Activated CD4-positive, alpha-beta T cell treated with anti-CD3 and anti-CD28 coated beads, Interleukin-10, Interleukin-2, amounts not matched to agents 100 ng/mL and 50 ng/mL, durations not matched to agents 16 hours and 8 hours (primary cell): ENCODE results near the gene STAG3.

Experiments used
- DNase-seq: peaks from one replicate; pipeline ENCODE4 v3.0.0-alpha.2; 2020

STAG3 gene

GRCh38 chr7:100154651-100155491 is 22.8 kb upstream of the STAG3 start:
- no peak for DNase-seq

- no peak for DNase-seq
Measured at GRCh38 chr7:100155553-100156317, 22.0 kb upstream of the STAG3 start.

- no peak for DNase-seq
Measured at GRCh38 chr7:100156331-100157068, 21.2 kb upstream of the STAG3 start.

DNA sequence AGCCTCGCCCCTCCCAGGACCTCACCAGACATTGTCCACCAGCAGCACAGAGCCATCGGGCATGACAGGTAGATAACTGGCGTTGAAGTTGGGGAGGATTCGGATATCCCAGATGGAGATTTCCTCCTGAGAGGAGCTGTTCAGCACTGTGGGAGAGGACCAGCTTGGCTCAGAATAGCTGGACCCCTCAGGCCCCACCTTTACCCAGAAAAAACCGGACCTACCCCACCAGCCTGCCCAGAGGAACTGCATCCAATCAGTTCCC is 20.7 kb upstream of the STAG3 start:
- DNase-seq = no peak

DNA sequence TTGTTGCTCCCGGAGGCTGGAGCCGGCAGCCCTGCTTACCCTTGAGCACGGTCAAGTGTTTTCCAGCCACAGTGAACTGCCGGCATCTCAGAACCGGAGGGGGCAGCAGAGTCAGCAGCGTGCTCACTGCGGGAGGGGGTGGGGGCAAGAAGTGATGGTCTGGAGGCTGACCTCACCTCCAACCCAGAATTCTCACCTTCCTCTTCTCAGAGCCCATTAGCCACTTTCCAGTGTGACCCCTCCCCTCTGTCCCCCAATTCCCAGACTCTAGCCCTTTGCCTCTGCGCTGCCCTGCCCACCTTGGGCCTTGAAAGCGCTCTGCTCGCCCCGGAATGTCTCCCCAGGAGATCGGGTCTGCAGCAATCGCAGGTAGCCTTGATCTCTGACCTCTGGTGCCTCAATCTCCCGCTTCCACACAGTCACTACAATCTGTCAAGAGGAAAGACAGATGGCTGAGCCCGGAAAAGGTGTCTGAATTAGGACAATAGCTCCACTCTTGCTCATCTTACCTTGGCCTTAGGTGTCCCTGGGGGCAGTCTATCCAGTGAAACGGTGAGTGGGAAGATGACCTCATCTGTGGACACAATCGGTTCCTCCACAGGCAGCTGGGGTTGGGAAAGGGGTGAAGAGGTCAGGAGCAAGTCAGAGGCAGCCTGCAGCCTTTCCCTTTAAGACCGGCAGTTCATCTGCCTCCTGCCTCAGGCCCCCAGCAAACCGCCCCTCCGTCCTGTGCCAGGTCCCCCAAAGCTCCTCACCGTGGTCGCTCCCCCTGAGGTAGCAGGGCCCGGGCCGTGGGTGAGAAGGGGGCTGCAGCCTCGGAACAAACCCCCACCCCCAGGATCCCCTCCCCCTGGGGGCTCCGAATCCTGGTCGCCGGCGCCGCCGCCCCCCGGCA is 20.1 kb upstream of the STAG3 start:
- DNase-seq = no peak

- peak; percentile 93 for DNase-seq
Measured at GRCh38 chr7:100158229-100159098, 19.3 kb upstream of the STAG3 start, which contains the start of gene TRAPPC14. TRAPPC14 (minus strand) TSS chr7:100158723; CDS start chr7:100158499, 224 bp downstream.

DNA sequence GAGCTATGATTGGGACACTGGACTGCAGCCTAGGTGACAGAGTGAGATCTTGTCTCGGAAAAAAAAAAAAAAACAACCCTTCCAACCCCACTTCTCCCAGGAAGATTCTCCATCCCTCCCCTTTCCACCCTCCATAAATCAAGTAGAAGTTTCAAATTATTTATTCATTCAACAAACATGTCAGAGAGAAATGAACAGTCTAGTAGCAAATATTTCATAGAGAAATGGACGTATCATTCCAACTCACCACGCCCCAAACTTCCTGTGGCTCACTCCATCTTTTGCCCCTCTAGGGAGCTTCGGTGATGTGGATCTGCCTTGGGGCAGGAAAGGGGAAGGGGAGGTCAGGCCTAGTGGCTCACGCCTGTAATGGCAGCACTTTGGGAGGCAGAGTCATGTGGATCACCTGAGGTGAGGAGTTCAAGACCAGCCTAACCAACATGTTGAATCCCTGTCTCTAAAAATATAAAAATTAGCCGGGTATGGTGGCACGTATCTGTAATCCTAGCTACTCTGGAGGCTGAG is 18.6 kb upstream of the STAG3 start:
- no peak for DNase-seq

GRCh38 chr7:100160067-100160466 is 17.7 kb upstream of the STAG3 start:
- no peak for DNase-seq

DNA sequence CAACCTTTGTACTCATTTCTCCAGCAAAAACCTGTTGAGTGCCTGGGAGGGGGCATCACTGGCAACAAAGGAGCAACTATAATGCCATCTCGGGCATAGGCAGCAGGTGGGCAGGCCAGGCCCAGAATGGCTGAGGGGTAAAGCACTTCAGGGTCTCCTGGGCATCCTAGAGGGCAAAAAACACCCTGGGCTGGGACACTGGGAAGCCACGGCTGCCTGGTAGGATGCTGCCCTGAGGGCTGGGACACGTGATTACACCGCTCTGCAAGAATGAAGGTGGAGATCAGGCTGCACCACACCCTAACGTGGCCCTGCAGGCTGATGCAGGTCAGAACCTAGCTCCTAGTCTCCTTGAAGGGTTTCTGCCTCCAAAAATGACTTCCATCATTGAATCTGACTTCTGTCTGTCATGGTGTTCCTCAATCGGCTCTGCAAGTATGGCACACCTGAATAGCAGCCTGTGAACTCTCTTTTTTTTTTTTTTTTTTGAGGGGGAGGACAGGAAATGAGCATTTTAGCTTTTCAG is 14.6 kb upstream of the STAG3 start:
- no peak for DNase-seq

DNA sequence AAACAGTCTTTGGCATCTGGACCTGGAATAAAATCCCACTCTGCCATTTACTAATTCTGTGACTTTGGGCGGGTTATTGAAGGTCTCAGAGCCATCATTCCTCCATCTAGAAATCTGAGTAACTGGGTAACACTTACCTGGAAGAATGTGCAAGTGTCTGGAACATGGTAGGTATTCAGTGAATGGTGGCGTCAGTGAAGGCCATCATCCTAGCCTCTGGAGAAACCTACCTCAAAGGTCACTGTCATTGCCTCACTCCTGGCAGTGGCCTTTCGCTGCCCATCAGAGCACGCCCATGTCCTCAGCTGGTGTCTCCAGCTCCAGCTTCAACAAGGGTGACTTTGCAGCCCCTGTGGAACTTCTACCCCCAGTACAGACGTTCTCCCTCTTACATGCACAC is 13.8 kb upstream of the STAG3 start:
- no peak for DNase-seq

DNA sequence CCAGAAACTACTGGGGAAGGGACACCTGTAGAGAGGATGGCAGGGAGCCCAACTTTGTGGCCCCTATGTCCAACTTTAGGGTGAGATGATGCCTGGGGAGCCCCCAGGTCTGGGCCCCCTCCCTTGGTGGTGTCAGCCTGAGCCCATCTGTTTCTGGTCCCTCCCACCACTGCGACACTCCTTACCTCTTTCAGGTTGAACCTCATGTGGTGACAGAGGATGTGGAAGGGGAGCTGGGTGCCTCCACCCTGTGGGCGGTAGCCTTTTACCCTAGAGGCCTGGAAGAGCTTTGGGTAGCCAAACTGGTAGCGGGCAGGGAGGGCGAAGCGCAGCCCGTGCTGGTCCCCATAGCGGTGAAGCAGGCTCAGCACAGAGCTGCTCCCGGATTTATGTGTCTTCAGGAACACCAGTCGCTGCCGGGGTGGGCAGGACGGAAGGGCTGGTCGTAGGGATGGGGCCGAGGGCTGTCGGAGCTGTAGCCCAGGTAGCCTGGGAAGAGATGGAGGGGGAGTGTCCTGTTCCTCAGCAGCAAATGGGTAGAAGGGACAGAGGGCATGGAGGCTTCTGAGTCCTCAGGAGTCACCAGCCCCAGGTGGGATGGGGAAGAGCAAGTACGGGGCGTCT is 11.3 kb upstream of the STAG3 start:
- no peak for DNase-seq

DNA sequence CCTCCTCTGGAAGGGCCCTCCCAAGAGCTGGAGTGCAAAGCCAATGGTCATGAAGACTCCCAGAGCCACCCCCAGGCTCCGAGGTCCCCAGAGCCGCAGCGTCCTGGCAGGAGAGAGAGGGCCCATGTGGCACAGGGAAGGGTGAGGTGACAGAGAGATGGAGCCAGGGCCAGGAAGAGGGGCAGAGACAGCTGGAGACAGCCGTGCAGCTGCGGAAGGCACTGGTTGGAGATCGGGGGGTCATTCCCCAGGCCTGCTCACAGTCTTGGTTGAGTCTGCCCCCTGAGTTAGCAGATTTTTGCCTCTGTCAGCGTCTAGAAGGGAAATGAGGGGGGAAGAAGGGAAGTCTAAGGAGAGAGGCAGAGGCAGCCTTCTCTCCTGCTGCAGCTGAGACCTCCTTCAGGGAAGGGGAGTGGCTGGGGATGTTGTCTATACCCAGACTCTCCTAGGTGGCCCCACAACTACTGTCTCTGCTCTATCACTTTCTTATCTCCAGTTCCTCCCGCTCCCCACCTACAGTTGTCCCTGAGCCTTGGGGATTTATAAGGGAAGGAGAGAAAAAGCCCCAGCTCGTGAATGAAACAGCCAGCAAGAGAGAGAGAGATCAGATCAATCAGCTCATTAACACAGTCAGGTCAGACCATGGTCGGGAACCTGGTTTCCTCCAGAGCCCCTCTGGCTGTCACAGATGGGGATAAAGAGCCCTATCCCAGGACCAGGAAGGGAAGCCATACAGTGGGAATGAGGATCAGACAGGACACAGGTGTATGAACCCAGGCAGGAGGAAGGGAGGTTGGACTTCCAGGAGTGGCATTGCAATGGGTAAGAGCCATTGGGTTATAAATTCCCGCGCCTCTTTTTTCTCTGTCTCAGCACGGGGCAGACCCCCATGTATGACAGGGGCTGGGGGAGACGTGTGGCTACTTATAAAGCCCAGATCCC is 10.5 kb upstream of the STAG3 start:
- DNase-seq = no peak

DNA sequence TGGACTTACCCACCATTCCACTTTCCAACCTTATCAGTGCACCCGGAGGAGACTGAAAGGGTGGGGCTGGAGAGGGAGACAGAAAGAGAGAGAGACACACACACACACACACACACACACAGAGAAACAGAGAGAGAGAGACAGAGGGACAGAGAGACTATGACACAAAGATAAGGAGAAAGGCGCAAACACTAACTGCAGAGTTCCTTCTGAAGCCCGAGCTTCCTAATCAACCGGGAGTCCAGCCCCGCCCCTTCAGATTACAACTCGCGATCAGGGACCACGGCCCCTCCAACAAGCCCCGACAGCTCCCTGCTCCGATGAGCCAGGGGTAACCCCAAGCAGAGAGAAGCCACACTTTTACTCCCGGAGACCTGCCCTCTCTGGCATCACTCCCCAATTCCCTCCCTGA is 9.8 kb upstream of the STAG3 start:
- no peak for DNase-seq

- DNase-seq = no peak
Measured at GRCh38 chr7:100169147-100169850, 8.4 kb upstream of the STAG3 start.

DNA sequence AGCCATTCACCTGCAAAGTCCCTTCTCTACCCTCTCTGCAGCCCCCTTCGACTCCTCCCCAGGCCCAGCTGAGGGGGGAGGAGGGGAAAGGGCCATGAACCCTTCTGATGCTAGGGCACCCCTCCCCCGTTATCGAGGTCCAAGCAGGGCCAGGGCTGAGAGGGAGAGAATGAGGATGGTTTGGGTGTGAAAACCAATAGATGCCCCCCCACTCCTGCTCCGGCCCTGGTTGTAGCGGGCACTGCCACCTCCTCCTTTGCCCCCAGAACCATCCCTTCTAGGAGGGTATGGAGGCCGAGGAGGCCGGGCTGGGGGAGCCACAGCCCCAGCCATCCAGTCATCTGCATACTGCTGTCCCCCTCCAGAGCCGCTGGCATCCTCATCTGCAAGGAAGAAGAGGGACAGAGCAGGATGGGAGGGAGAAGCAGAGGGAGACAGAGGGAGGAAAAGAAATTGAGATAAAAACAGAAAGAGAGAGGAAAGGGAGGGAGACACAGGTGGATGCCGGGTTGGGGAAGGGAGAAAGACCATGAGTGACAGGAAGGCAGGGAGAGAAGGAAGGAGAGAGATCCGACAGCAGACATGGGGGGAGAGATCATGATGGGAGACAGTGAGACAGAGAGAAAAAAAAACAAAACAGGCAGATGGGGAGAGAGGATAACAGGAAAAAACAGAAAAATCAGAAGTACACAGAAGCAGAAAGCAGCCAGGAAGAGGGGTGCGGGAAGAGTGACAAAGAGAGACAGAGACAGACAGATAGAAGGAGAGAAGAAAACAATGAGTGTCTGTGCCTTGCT is 7.4 kb upstream of the STAG3 start:
- DNase-seq = no peak

- DNase-seq = no peak
Measured at GRCh38 chr7:100171087-100171681, 6.5 kb upstream of the STAG3 start.

DNA sequence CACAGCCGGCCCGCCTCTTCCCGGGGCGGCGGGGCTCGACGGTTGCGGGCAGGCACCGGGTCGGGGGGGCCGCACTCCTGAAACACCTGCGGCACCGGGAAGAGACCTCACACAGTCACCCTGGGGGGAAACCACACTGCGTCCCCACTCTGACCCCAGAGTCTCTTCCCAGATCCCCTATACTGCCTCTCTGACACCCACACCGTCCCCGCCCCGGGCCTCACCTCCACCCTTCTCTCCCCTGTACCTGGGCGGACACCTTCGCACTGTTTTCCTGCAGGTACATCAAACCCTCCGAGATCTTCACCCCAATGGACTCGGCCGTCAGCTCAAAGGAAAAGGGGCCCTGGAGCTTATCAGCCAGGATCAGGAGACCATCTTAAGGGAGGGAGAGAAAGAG is 5.9 kb upstream of the STAG3 start:
- no peak for DNase-seq
